HepG2 (cell line): ENCODE results near the gene CAD. TPM values are rescaled to one million over a fixed set of nuclear protein-coding genes. Genes with fewer than 3 reads are reported as not detected.

Source experiments
- ATAC-seq: fragments of 200-7000 bp; cut with Tn5 transposase; 3 replicates; pipeline ENCODE4 v1.9.1; 2020; ENCODE audit warnings: mild to moderate bottlenecking, moderate library complexity
- BruUV-seq: library from RNA; stranded (reverse); fragments of 400-500 nt; replicated peaks from 2 replicates; lab custom pipeline; 2021; lab: Mats Ljungman, UMichigan
- CTCF ChIA-PET: fragments of 300-600 bp; formaldehyde crosslinking; extraction: SDS; loops from one replicate; lab custom pipeline; 2021; ENCODE audit warnings: low total read pairs, inconsistent platforms, low intra/inter-chr PET ratio; lab: Yijun Ruan, JAX
- POLR2A ChIA-PET: fragments of 350-600 bp; sonication (Branson Sonifier 250); formaldehyde crosslinking; loops from one replicate; lab custom pipeline; 2020; ENCODE audit warnings: antibody characterized with exemption, inconsistent platforms; lab: Yijun Ruan, JAX
- DNase-seq: peaks from one replicate; pipeline ENCODE4 v3.0.0-alpha.2; 2015; ENCODE audit warnings: low spot score
- FAIRE-seq: peaks from 3 replicates; lab custom pipeline; 2011; peaks lifted over from hg19 to GRCh38; lab: Jason Lieb, UNC
- H2AFZ ChIP-seq: one replicate; pipeline ENCODE4 v1.6.1; 2011; ENCODE audit warnings: low read length, inconsistent platforms
- H3K27ac ChIP-seq: fragments of 300-600 bp; 3 replicates; pipeline ENCODE4 v1.8.0; 2011; ENCODE audit warnings: mixed run types, mild to moderate bottlenecking, mixed read lengths, low read length, inconsistent platforms; ENCODE audit not compliant: insufficient read depth; ENCODE audit errors: extremely low read length
- H3K27me3 ChIP-seq, 2 experiments: fragments of 200-600 bp in 1 of 2; 2 replicates in 1 of 2; 3 replicates in 1 of 2; pipeline versions ENCODE4 v1.6.0 to v1.8.0; 2011; ENCODE audit warnings: low read length in 2 of 2, mild to moderate bottlenecking in 2 of 2, moderate library complexity in 2 of 2, inconsistent platforms in 1 of 2; ENCODE audit not compliant: insufficient read depth in 2 of 2, control insufficient read depth in 1 of 2
- H3K36me3 ChIP-seq, 2 experiments: fragments of 200-600 bp in 1 of 2; replicated peaks in 1 of 2; 2 replicates in 1 of 2; 3 replicates in 1 of 2; pipeline versions ENCODE4 v1.5.1 to v1.8.0; 2011; ENCODE audit warnings: low read length in 2 of 2, inconsistent platforms in 1 of 2; ENCODE audit not compliant: insufficient read depth in 2 of 2, control insufficient read depth in 1 of 2
- H3K4me1 ChIP-seq: 2 replicates; pipeline ENCODE4 v1.5.1; 2012; ENCODE audit warnings: low read length, inconsistent platforms; ENCODE audit not compliant: insufficient read depth
- H3K4me2 ChIP-seq: 2 replicates; pipeline ENCODE4 v1.6.0; 2011; ENCODE audit warnings: low read depth, low read length, inconsistent platforms
- H3K4me3 ChIP-seq, 3 experiments: fragments of 200-600 bp in 1 of 3; sonication (generic), shearing (Covaris generic) in 1 of 3; replicated peaks in 1 of 3; 2 replicates each; pipeline ENCODE4 v1.5.1; 2011 to 2016; ENCODE audit warnings: low read length in 3 of 3, inconsistent platforms in 2 of 3, low read depth in 2 of 3, mild to moderate bottlenecking in 2 of 3, control low read depth in 1 of 3, mixed read lengths in 1 of 3; ENCODE audit not compliant: insufficient read depth in 1 of 3
- H3K79me2 ChIP-seq: one replicate; pipeline ENCODE4 v1.6.1; 2011; ENCODE audit warnings: low read length, inconsistent platforms; ENCODE audit not compliant: insufficient read depth
- H3K9ac ChIP-seq: 2 replicates; pipeline ENCODE4 v1.6.0; 2011; ENCODE audit warnings: mild to moderate bottlenecking, low read depth, low read length, inconsistent platforms; ENCODE audit not compliant: insufficient read depth
- H3K9me3 ChIP-seq: 2 replicates; pipeline ENCODE4 v1.5.1; 2012; ENCODE audit warnings: mild to moderate bottlenecking, low read length
- H4K20me1 ChIP-seq: 2 replicates; pipeline ENCODE4 v1.6.0; 2011; ENCODE audit warnings: inconsistent platforms, mild to moderate bottlenecking, low read length, moderate library complexity; ENCODE audit not compliant: insufficient read depth
- BRD4 ChIP-seq: sonication (generic); formaldehyde crosslinking; IDR thresholded peaks from 2 replicates; pipeline ENCODE4 v1.4.0; 2020; ENCODE audit warnings: missing genetic modification reagents
- IRX3 ChIP-seq: sonication (generic); formaldehyde crosslinking; IDR thresholded peaks from 2 replicates; pipeline ENCODE4 v1.8.1; 2023; ENCODE audit warnings: mild to moderate bottlenecking, low read depth, missing genetic modification reagents, borderline replicate concordance
- NAIF1 ChIP-seq: sonication (generic); formaldehyde crosslinking; IDR thresholded peaks from 2 replicates; pipeline ENCODE4 v1.5.0; 2020; ENCODE audit warnings: mild to moderate bottlenecking, missing genetic modification reagents, borderline replicate concordance
- NFKBIZ ChIP-seq: IDR thresholded peaks from 2 replicates; pipeline ENCODE4 v1.6.1; 2018; ENCODE audit warnings: missing genetic modification reagents, missing compliant biosample characterization
- PAWR ChIP-seq: sonication (generic); formaldehyde crosslinking; IDR thresholded peaks from 2 replicates; pipeline ENCODE4 v1.4.0; 2020; ENCODE audit warnings: missing genetic modification reagents, mild to moderate bottlenecking, borderline replicate concordance
- PHB2 ChIP-seq: fragments of 450-650 bp; IDR thresholded peaks from 2 replicates; pipeline ENCODE4 v1.6.1; 2018; ENCODE audit not compliant: partially characterized antibody
- SP140L ChIP-seq: sonication (generic); formaldehyde crosslinking; IDR thresholded peaks from 2 replicates; pipeline ENCODE4 v1.4.0; 2020; ENCODE audit warnings: missing genetic modification reagents, borderline replicate concordance
- TCF7L2 ChIP-seq: IDR thresholded peaks from 2 replicates; pipeline ENCODE4 v1.6.1; 2011; ENCODE audit warnings: mild to moderate bottlenecking, low read depth, low read length, moderate library complexity
- ZIK1 ChIP-seq: sonication (generic); formaldehyde crosslinking; IDR thresholded peaks from 2 replicates; pipeline ENCODE4 v1.5.0; 2020; ENCODE audit warnings: mild to moderate bottlenecking, low read depth, missing genetic modification reagents, borderline replicate concordance
- ZNF230 ChIP-seq: sonication (generic); formaldehyde crosslinking; IDR thresholded peaks from 2 replicates; pipeline ENCODE4 v1.4.0; 2020; ENCODE audit warnings: mild to moderate bottlenecking, missing genetic modification reagents
- ZNF670 ChIP-seq: sonication (generic); formaldehyde crosslinking; IDR thresholded peaks from 2 replicates; pipeline ENCODE4 v1.8.0; 2022; ENCODE audit warnings: mild to moderate bottlenecking, missing genetic modification reagents, borderline replicate concordance
- ZNF713 ChIP-seq: sonication (generic); formaldehyde crosslinking; IDR thresholded peaks from 2 replicates; pipeline ENCODE4 v1.4.0; 2020; ENCODE audit warnings: mild to moderate bottlenecking, missing genetic modification reagents
- WGBS: methylation state at CpG from one replicate; pipeline ENCODE4 v1.1.6; 2017; ENCODE audit warnings: low lambda C conversion rate; 5-methylcytosine and 5-hydroxymethylcytosine counted together
- in situ Hi-C: cut with HindIII; loops from 2 replicates; pipeline ENCODE4 v1.10.0; 2017; ENCODE audit warnings: low pct_unique_long_range_greater_than_20kb; ENCODE audit not compliant: extremely low pct_ligation_motif_present
- intact Hi-C: fragments of 100-400 bp; cut with micrococcal nuclease; formaldehyde crosslinking; loops from one replicate; pipeline ENCODE4 v1.10.0; 2022; ENCODE audit not compliant: unreplicated experiment
- polyA plus RNA-seq, 8 experiments: library from polyadenylated mRNA; depleted of rRNA in 3 of 8; stranded (reverse) in 7 of 8; unstranded in 1 of 8; fragments of >200 nt; fragmentation: Illumina TruSeq in 4 of 8; extraction: Trizol in 4 of 8; gene quantifications; 2 replicates each; pipeline versions ENCODE4 v1.2.1 to v1.2.3, GENCODE V29; 2011 to 2016; ENCODE audit warnings: low read depth in 4 of 8, missing spikeins in 1 of 8, mixed read lengths in 1 of 8; ENCODE audit not compliant: insufficient read depth in 1 of 8
- total RNA-seq, 5 experiments: library from RNA; depleted of rRNA; stranded (reverse); fragments of >200 nt; fragmentation: Illumina TruSeq; extraction: Trizol; gene quantifications; 2 replicates each; pipeline ENCODE4 v1.2.3, GENCODE V29; 2016; ENCODE audit warnings: low read depth in 1 of 5
- TF ChIP-seq, protein P1 (sequence below): sonication (generic); formaldehyde crosslinking; IDR thresholded peaks from 2 replicates; pipeline ENCODE4 v1.8.0; 2022; ENCODE audit warnings: mild to moderate bottlenecking, missing genetic modification reagents
- TF ChIP-seq, protein P2 (sequence below): IDR thresholded peaks from 2 replicates; pipeline ENCODE4 v1.6.1; 2016; ENCODE audit warnings: low read depth, control low read depth

CAD gene
- total and polyA plus RNA-seq, 2 of the 13 experiments (the other 11 are each of a cell fraction or from before 2014, with no cell fraction given) = 21.7 to 37.0 TPM

DNA sequence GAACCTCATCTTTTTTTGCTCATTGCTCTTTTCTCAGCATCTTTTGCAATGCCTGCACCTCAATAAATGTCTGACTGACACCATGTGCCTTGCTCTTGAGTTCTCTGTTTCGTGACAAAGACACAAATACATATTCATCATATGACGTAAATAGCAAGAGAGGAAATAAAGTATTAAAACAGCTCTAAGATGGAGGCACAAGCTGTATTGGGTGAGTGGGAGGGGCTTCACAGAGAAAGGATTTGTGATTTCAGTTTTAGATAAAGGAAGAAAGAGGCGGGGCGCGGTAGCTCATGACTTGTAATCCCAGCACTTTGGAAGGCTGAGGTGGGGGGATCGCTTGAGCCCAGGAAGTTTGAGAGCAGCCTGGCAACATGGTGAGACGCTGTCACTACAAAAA is 2.9 kb downstream of the CAD start:
- FAIRE-seq = no peak
- Histone ChIP-seq H3K4me2 (no peak overlapping the region), H3K27ac (no peak overlapping the region), H3K4me1 (peaks cover 21% of the 10 kb centered on the region), H3K79me2 (no peaks in the 10 kb centered on the region), H3K4me3 (no peak overlapping the region), H3K9me3 (no peaks in the 10 kb centered on the region), H3K27me3 (no peaks in the 10 kb centered on the region), H2AFZ (no peak overlapping the region), H3K9ac (no peak overlapping the region), H3K36me3 (peaks cover 31 to 77% of the 10 kb centered on the region in 2 experiments), H4K20me1 (no peaks in the 10 kb centered on the region)
- intact Hi-C loops = no loop called here
- WGBS = 96% methylated on average over 7 of the region's 7 CpGs
- no TSS peak for BruUV-seq
- ChIA-PET POLR2A (interaction anchor here (0.9 kb wide), 1 partner anchor 29 kb away, joined by 3 read pairs; no protein-coding TSS in a partner anchor), CTCF (no interaction called here)
- in situ Hi-C loops = no loop called here
- ATAC-seq = no peak
- DNase-seq = no peak
- TF ChIP-seq SP140L (CRISPR knock-in tag) = no peak

DNA sequence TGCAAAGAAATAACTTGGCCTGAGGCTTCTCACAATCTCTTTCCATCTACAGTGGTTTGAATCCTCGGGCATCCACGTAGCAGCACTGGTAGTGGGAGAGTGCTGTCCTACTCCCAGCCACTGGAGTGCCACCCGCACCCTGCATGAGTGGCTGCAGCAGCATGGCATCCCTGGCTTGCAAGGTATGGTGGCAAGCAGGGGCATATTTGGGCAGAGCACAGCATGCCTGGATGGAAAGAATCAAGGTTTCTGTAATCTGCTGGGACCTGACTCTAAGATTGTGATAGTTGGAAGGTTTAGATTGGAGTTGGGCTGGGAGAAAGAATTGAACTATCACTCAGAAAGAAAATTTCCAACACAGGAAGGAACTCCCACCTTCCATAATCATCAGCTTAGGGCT is 4.0 kb downstream of the CAD start:
- BruUV-seq = no TSS peak
- Histone ChIP-seq H3K79me2 (no peaks in the 10 kb centered on the region), H3K4me2 (no peak overlapping the region), H4K20me1 (no peaks in the 10 kb centered on the region), H3K36me3 (peaks cover 40 to 80% of the 10 kb centered on the region in 2 experiments), H3K4me1 (peaks cover 21% of the 10 kb centered on the region), H3K9me3 (no peaks in the 10 kb centered on the region), H3K27ac (no peak overlapping the region), H3K27me3 (no peaks in the 10 kb centered on the region), H3K4me3 (no peak overlapping the region), H2AFZ (no peak overlapping the region), H3K9ac (no peak overlapping the region)
- no peak for DNase-seq
- ChIA-PET CTCF (no interaction called here), POLR2A (interaction anchor here (0.7 kb wide), 1 partner anchor 58 kb away, joined by 5 read pairs; no protein-coding TSS in a partner anchor)
- TF ChIP-seq ZNF230 (CRISPR knock-in tag) = no peak
- TF ChIP-seq, protein P1, sequence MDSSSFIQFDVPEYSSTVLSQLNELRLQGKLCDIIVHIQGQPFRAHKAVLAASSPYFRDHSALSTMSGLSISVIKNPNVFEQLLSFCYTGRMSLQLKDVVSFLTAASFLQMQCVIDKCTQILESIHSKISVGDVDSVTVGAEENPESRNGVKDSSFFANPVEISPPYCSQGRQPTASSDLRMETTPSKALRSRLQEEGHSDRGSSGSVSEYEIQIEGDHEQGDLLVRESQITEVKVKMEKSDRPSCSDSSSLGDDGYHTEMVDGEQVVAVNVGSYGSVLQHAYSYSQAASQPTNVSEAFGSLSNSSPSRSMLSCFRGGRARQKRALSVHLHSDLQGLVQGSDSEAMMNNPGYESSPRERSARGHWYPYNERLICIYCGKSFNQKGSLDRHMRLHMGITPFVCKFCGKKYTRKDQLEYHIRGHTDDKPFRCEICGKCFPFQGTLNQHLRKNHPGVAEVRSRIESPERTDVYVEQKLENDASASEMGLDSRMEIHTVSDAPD = no peak
- no peak for TF ChIP-seq NFKBIZ (CRISPR knock-in tag)
- no peak for TF ChIP-seq PAWR (CRISPR knock-in tag)
- no peak for TF ChIP-seq NAIF1 (CRISPR knock-in tag)
- TF ChIP-seq ZIK1 = no peak
- TF ChIP-seq PHB2 = no peak
- no peak for TF ChIP-seq IRX3 (CRISPR knock-in tag)
- TF ChIP-seq ZNF713 (CRISPR knock-in tag) = no peak
- TF ChIP-seq, protein P2, sequence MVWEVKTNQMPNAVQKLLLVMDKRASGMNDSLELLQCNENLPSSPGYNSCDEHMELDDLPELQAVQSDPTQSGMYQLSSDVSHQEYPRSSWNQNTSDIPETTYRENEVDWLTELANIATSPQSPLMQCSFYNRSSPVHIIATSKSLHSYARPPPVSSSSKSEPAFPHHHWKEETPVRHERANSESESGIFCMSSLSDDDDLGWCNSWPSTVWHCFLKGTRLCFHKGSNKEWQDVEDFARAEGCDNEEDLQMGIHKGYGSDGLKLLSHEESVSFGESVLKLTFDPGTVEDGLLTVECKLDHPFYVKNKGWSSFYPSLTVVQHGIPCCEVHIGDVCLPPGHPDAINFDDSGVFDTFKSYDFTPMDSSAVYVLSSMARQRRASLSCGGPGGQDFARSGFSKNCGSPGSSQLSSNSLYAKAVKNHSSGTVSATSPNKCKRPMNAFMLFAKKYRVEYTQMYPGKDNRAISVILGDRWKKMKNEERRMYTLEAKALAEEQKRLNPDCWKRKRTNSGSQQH (CRISPR knock-in tag) = no peak
- TF ChIP-seq ZNF670 (CRISPR knock-in tag) = no peak
- no peak for TF ChIP-seq TCF7L2
- no peak for TF ChIP-seq BRD4 (CRISPR knock-in tag)
- 92% methylated on average over 3 of the region's 3 CpGs for WGBS
- intact Hi-C loops (no loop called here), in situ Hi-C loops (no loop called here)
- no peak for ATAC-seq
- no peak for FAIRE-seq
